CD8-positive, alpha-beta memory T cell (primary cell): Measurements from ENCODE around the gene CR1. TPM values are rescaled to one million over a fixed set of nuclear protein-coding genes. Genes with fewer than 3 reads are reported as not detected.

Experiments used
- CTCF ChIA-PET: fragments of 350-600 bp; sonication (Branson Sonifier 250); formaldehyde crosslinking; loops from one replicate; lab custom pipeline; 2021; ENCODE audit warnings: antibody characterized with exemption; lab: Charles Lee
- POLR2A ChIA-PET: fragments of 350-600 bp; sonication (Branson Sonifier 250); formaldehyde crosslinking; loops from one replicate; lab custom pipeline; 2021; ENCODE audit warnings: antibody characterized with exemption; lab: Charles Lee
- DNase-seq, 5 donors: peaks; one replicate each; pipeline versions ENCODE4 v3.0.0 to v3.0.0-alpha.2; 2020 to 2022; ENCODE audit warnings: mixed read lengths in 1 of 5
- H3K27ac ChIP-seq: one replicate; pipeline ENCODE4 v1.7.0; 2013; ENCODE audit warnings: low read depth, mild to moderate bottlenecking, low read length, moderate library complexity
- H3K27me3 ChIP-seq: 2 replicates; pipeline ENCODE4 v1.7.0; 2013; ENCODE audit warnings: low read length, mild to moderate bottlenecking; ENCODE audit not compliant: insufficient read depth, poor library complexity, severe bottlenecking
- H3K36me3 ChIP-seq: 2 replicates; pipeline ENCODE4 v1.7.0; 2013; ENCODE audit warnings: mild to moderate bottlenecking, low read length, moderate library complexity; ENCODE audit not compliant: insufficient read depth
- H3K4me1 ChIP-seq: 2 replicates; pipeline ENCODE4 v1.7.0; 2013; ENCODE audit warnings: mild to moderate bottlenecking, low read length, moderate library complexity; ENCODE audit not compliant: insufficient read depth
- H3K4me3 ChIP-seq: 2 replicates; pipeline ENCODE4 v1.7.0; 2013; ENCODE audit warnings: mild to moderate bottlenecking, low read length
- H3K9me3 ChIP-seq: 2 replicates; pipeline ENCODE4 v1.7.0; 2013; ENCODE audit warnings: mild to moderate bottlenecking, low read length
- H3K27ac Mint-ChIP-seq, 8 donors: one replicate each; pipeline ENCODE4 v1.8.0; 2020 to 2021; ENCODE audit warnings: mixed read lengths in 8 of 8, mild to moderate bottlenecking in 6 of 8, inconsistent platforms in 3 of 8, moderate library complexity in 3 of 8
- H3K27me3 Mint-ChIP-seq, 2 donors: one replicate each; pipeline ENCODE4 v1.8.0; 2020 to 2021; ENCODE audit warnings: mixed read lengths in 2 of 2, mild to moderate bottlenecking in 1 of 2, moderate library complexity in 1 of 2
- H3K36me3 Mint-ChIP-seq, 3 donors: one replicate each; pipeline ENCODE4 v1.8.0; 2020 to 2021; ENCODE audit warnings: mixed read lengths in 3 of 3, inconsistent platforms in 1 of 3, mild to moderate bottlenecking in 1 of 3
- H3K4me1 Mint-ChIP-seq, 3 donors: one replicate each; pipeline ENCODE4 v1.8.0; 2020 to 2021; ENCODE audit warnings: mixed read lengths in 3 of 3, inconsistent platforms in 1 of 3, mild to moderate bottlenecking in 1 of 3
- H3K4me3 Mint-ChIP-seq, 7 donors: one replicate each; pipeline ENCODE4 v1.8.0; 2020 to 2021; ENCODE audit warnings: mixed read lengths in 7 of 7, mild to moderate bottlenecking in 6 of 7, moderate library complexity in 4 of 7, inconsistent platforms in 2 of 7
- H3K9me3 Mint-ChIP-seq, 5 donors: one replicate each; pipeline ENCODE4 v1.8.0; 2020 to 2022; ENCODE audit warnings: mixed read lengths in 5 of 5, mild to moderate bottlenecking in 3 of 5, moderate library complexity in 2 of 5, inconsistent platforms in 1 of 5
- polyA plus RNA-seq: library from polyadenylated mRNA; unstranded; fragments of 300-500 nt; fragmentation: Illumina TruSeq; gene quantifications from one replicate; pipeline ENCODE4 v1.2.3, GENCODE V29; 2021
- total RNA-seq, 2 experiments: library from RNA; stranded (reverse); gene quantifications; one replicate each; pipeline ENCODE4 v1.2.3, GENCODE V29; 2021

The CR1 gene
- total and polyA plus RNA-seq, 3 experiments from 2014 or later = 2.3 to 4.2 (median 3.7) TPM

GRCh38 chr1:207649210-207649753 is 153.3 kb downstream of the CR1 start:
- peaks cover 3% of the 10 kb centered on the region for H3K4me1 ChIP-seq
- POLR2A ChIA-PET = no interaction called here
- Mint-ChIP-seq H3K36me3 (peaks cover 0 to 2% (median 0%) of the 10 kb centered on the region in 3 donors), H3K27ac (no peak overlapping the region), H3K9me3 (no peaks in the 10 kb centered on the region), H3K4me1 (peaks cover 4 to 10% (median 6%) of the 10 kb centered on the region in 3 donors), H3K4me3 (no peak overlapping the region), H3K27me3 (peaks cover 9 to 15% of the 10 kb centered on the region in 2 donors)
- H3K4me3 ChIP-seq = no peak overlapping the region
- CTCF ChIA-PET = interaction anchor here (1.3 kb wide), 1 partner anchor 10 kb away, joined by 4 read pairs; no protein-coding TSS in a partner anchor
- no peaks in the 10 kb centered on the region for H3K9me3 ChIP-seq
- peak overlapping the region; percentile 4 for H3K27ac ChIP-seq
- H3K36me3 ChIP-seq = no peaks in the 10 kb centered on the region
- DNase-seq = no peak
- H3K27me3 ChIP-seq = no peaks in the 10 kb centered on the region

GRCh38 chr1:207649865-207650580 is 154.1 kb downstream of the CR1 start:
- Mint-ChIP-seq H3K9me3 (no peaks in the 10 kb centered on the region), H3K4me1 (peaks cover 0 to 4% (median 2%) of the 10 kb centered on the region in 3 donors), H3K36me3 (no peaks in the 10 kb centered on the region), H3K4me3 (no peak overlapping the region), H3K27me3 (peaks cover 5 to 13% of the 10 kb centered on the region in 2 donors), H3K27ac (no peak overlapping the region)
- H3K27me3 ChIP-seq = no peaks in the 10 kb centered on the region
- H3K4me1 ChIP-seq = no peaks in the 10 kb centered on the region
- ChIA-PET POLR2A (no interaction called here), CTCF (interaction anchor here (1.3 kb wide), 1 partner anchor 9 kb away, joined by 4 read pairs; no protein-coding TSS in a partner anchor)
- no peak overlapping the region for H3K4me3 ChIP-seq
- no peak for DNase-seq
- no peaks in the 10 kb centered on the region for H3K36me3 ChIP-seq
- H3K9me3 ChIP-seq = no peaks in the 10 kb centered on the region
- H3K27ac ChIP-seq = peak overlapping the region; percentile 7

GRCh38 chr1:207651583-207651982 is 155.6 kb downstream of the CR1 start:
- Histone ChIP-seq H3K4me3 (no peak overlapping the region), H3K9me3 (no peaks in the 10 kb centered on the region), H3K27ac (no peak overlapping the region), H3K36me3 (no peaks in the 10 kb centered on the region), H3K27me3 (no peaks in the 10 kb centered on the region), H3K4me1 (no peaks in the 10 kb centered on the region)
- Mint-ChIP-seq H3K27ac (no peak overlapping the region), H3K4me1 (peaks cover 0 to 2% (median 0%) of the 10 kb centered on the region in 3 donors), H3K9me3 (no peaks in the 10 kb centered on the region), H3K36me3 (no peaks in the 10 kb centered on the region), H3K27me3 (peaks cover 7 to 9% of the 10 kb centered on the region in 2 donors), H3K4me3 (no peak overlapping the region)
- no peak for DNase-seq
- POLR2A ChIA-PET = no interaction called here
- CTCF ChIA-PET = no interaction called here

DNA sequence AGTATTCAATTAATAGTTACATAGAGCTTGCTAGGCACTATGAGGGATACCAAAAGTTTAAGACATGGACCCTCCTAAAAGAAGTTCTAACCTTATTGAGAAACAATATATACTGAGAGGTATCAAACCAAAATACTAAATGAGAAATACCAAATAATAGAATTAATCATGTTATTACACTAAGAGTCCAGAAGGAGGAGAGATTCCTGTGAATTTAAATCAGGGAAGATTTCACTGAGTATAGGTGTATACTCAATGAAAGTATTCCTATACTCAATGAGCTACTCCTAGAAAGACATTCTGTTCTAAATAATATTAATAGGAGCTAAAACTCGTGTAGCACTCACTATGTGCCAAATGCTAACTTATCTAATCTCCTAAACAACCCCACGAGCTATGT is 158.4 kb downstream of the CR1 start:
- Histone ChIP-seq H3K27ac (no peak overlapping the region), H3K27me3 (no peaks in the 10 kb centered on the region), H3K9me3 (no peaks in the 10 kb centered on the region), H3K4me3 (no peak overlapping the region), H3K36me3 (no peaks in the 10 kb centered on the region), H3K4me1 (no peaks in the 10 kb centered on the region)
- DNase-seq = no peak
- H3K27me3 Mint-ChIP-seq = peaks cover 4 to 26% of the 10 kb centered on the region in 2 donors
- no peak overlapping the region for H3K27ac Mint-ChIP-seq
- H3K9me3 Mint-ChIP-seq = no peaks in the 10 kb centered on the region
- H3K36me3 Mint-ChIP-seq = no peaks in the 10 kb centered on the region
- ChIA-PET POLR2A (no interaction called here), CTCF (interaction anchor here (1.1 kb wide), 1 partner anchor 143 kb away, joined by 3 read pairs; no protein-coding TSS in a partner anchor)
- H3K4me3 Mint-ChIP-seq = no peak overlapping the region
- H3K4me1 Mint-ChIP-seq = no peaks in the 10 kb centered on the region

- Mint-ChIP-seq H3K27me3 (peaks cover 7 to 28% of the 10 kb centered on the region in 2 donors), H3K4me1 (no peaks in the 10 kb centered on the region), H3K27ac (no peak overlapping the region), H3K36me3 (no peaks in the 10 kb centered on the region), H3K4me3 (no peak overlapping the region), H3K9me3 (no peaks in the 10 kb centered on the region)
- no peaks in the 10 kb centered on the region for H3K36me3 ChIP-seq
- H3K4me3 ChIP-seq = no peak overlapping the region
- H3K9me3 ChIP-seq = no peaks in the 10 kb centered on the region
- no peak overlapping the region for H3K27ac ChIP-seq
- ChIA-PET CTCF (interaction anchor here (1.4 kb wide), 1 partner anchor 9 kb away, joined by 4 read pairs; no protein-coding TSS in a partner anchor), POLR2A (no interaction called here)
- no peaks in the 10 kb centered on the region for H3K4me1 ChIP-seq
- no peaks in the 10 kb centered on the region for H3K27me3 ChIP-seq
- DNase-seq = no peak
Observed at GRCh38 chr1:207658408-207658807, 162.5 kb downstream of the CR1 start.

DNA sequence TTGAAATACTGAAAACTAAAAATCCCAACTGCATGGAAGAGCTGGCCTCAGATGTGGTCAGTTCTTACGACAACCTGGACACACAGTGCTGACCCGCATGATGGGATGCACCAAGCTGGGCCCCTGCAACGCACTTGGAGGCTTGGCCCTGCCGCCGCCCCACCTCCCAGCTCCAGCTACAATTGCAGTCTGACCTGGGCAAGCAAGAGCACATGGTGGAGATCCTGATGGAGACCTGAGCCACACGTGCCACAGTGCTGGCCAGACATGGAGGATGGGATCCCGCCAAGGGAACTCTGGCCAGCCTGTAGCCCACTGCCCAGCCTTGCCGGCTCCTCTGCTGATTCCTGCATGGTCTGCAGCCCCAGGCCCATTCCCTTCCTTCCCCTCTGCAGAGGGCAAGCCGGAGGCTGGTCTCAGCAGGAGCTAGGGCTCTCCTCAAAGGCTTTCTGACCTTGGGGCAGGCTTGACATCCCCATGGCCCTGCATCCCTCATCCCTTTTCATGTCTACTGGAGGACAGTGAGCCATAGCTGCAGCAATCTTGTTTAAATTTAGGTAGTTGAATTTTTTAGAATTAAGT is 163.0 kb downstream of the CR1 start:
- H3K9me3 Mint-ChIP-seq = peaks cover 0 to 4% (median 0%) of the 10 kb centered on the region in 5 donors
- Histone ChIP-seq H3K27ac (no peak overlapping the region), H3K4me1 (no peaks in the 10 kb centered on the region), H3K36me3 (no peaks in the 10 kb centered on the region), H3K4me3 (no peak overlapping the region), H3K27me3 (no peaks in the 10 kb centered on the region), H3K9me3 (no peaks in the 10 kb centered on the region)
- H3K36me3 Mint-ChIP-seq = no peaks in the 10 kb centered on the region
- peaks cover 13 to 34% of the 10 kb centered on the region in 2 donors for H3K27me3 Mint-ChIP-seq
- ChIA-PET CTCF (interaction anchor here (1.4 kb wide), 1 partner anchor 9 kb away, joined by 4 read pairs; no protein-coding TSS in a partner anchor), POLR2A (no interaction called here)
- no peaks in the 10 kb centered on the region for H3K4me1 Mint-ChIP-seq
- H3K4me3 Mint-ChIP-seq = no peak overlapping the region
- H3K27ac Mint-ChIP-seq = no peak overlapping the region
- DNase-seq = no peak

DNA sequence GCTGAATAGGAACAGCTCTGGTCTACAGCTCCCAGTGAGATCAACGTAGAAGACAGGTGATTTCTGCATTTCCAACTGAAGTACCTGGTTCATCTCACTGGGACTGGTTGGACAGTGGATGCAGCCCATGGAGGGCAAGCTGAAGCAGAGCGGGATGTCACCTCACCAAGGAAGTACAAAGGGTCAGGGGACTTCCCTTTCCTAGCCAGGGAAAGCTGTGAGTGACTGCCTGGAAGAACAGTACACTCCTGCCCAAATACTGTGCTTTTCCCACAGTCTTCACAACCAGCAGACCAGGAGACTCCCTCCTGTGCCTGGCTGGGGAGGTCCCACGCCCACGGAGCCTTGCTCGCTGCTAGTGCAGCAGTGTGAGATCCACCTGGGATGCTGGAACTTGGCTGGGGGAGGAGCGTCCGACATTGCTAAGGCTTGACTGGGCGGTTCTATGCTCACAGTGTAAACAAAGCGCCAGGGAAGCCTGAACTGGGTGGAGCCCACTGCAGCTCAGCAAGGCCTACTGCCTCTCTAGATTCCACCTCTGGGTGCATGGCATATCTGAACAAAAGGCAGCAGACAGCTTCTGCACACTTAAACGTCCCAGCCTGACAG is 163.7 kb downstream of the CR1 start:
- Histone ChIP-seq H3K27me3 (no peaks in the 10 kb centered on the region), H3K4me1 (no peaks in the 10 kb centered on the region), H3K9me3 (no peaks in the 10 kb centered on the region), H3K36me3 (no peaks in the 10 kb centered on the region), H3K4me3 (no peak overlapping the region), H3K27ac (no peak overlapping the region)
- H3K4me1 Mint-ChIP-seq = no peaks in the 10 kb centered on the region
- H3K36me3 Mint-ChIP-seq = no peaks in the 10 kb centered on the region
- H3K4me3 Mint-ChIP-seq = no peak overlapping the region
- POLR2A ChIA-PET = no interaction called here
- peaks cover 0 to 4% (median 0%) of the 10 kb centered on the region in 5 donors for H3K9me3 Mint-ChIP-seq
- no peak for DNase-seq
- CTCF ChIA-PET = interaction anchor here (1.4 kb wide), 1 partner anchor 10 kb away, joined by 4 read pairs; no protein-coding TSS in a partner anchor
- peaks cover 20 to 39% of the 10 kb centered on the region in 2 donors for H3K27me3 Mint-ChIP-seq
- H3K27ac Mint-ChIP-seq = peak overlapping the region in 1 of 8 donors; percentile 3
